CD1c-positive myeloid dendritic cell (primary cell): ENCODE results near the gene PDRG1.
A peak's percentile ranks its signal among the peaks of the same experiment; 100 is the strongest.
"Not testable (repeated sequence)": the region's sequence is repeated elsewhere in the genome, so short reads cannot be mapped to it uniquely, and the experiment has no call there.

Source experiments
- DNase-seq: peaks from one replicate; pipeline ENCODE4 v3.0.0-alpha.2; 2016; ENCODE audit errors: extremely low spot score

The PDRG1 gene

GRCh38 chr20:31926493-31926892, 25.4 kb downstream of the PDRG1 start:
- no peak for DNase-seq

- no peak for DNase-seq
Observed at GRCh38 chr20:31925631-31926030, 26.2 kb downstream of the PDRG1 start.

- no peak for DNase-seq
Observed at GRCh38 chr20:31924561-31924960, 27.3 kb downstream of the PDRG1 start.

GRCh38 chr20:31923388-31924331, 28.2 kb downstream of the PDRG1 start:
- peak; percentile 6 for DNase-seq

GRCh38 chr20:31922588-31922987, 29.3 kb downstream of the PDRG1 start:
- DNase-seq: no peak

GRCh38 chr20:31922181-31922580, 29.7 kb downstream of the PDRG1 start:
- DNase-seq: no peak

- not testable (repeated sequence) for DNase-seq
Observed at GRCh38 chr20:31921480-31921879, 30.4 kb downstream of the PDRG1 start.

- no peak for DNase-seq
Observed at GRCh38 chr20:31920275-31920855, 31.5 kb downstream of the PDRG1 start.

- no peak for DNase-seq
Observed at GRCh38 chr20:31919410-31920155, 32.3 kb downstream of the PDRG1 start.

- no peak for DNase-seq
Observed at GRCh38 chr20:31918466-31919105, 33.3 kb downstream of the PDRG1 start.

GRCh38 chr20:31917962-31918412, 33.9 kb downstream of the PDRG1 start:
- DNase-seq: peak; percentile 28

GRCh38 chr20:31916708-31917107, 35.1 kb downstream of the PDRG1 start:
- DNase-seq: no peak

- no peak for DNase-seq
Observed at GRCh38 chr20:31915491-31916280, 36.2 kb downstream of the PDRG1 start.

GRCh38 chr20:31914170-31914569, 37.7 kb downstream of the PDRG1 start:
- DNase-seq: no peak

- DNase-seq: no peak
Observed at GRCh38 chr20:31913431-31914157, 38.3 kb downstream of the PDRG1 start.

GRCh38 chr20:31910071-31910803, 41.6 kb downstream of the PDRG1 start:
- no peak for DNase-seq

- no peak for DNase-seq
Observed at GRCh38 chr20:31909253-31910070, 42.4 kb downstream of the PDRG1 start.

- no peak for DNase-seq
Observed at GRCh38 chr20:31908424-31908823, 43.4 kb downstream of the PDRG1 start.

GRCh38 chr20:31908016-31908415, 43.8 kb downstream of the PDRG1 start:
- DNase-seq: no peak
